ENCODE measurements around the gene BCAT1.

DNA sequence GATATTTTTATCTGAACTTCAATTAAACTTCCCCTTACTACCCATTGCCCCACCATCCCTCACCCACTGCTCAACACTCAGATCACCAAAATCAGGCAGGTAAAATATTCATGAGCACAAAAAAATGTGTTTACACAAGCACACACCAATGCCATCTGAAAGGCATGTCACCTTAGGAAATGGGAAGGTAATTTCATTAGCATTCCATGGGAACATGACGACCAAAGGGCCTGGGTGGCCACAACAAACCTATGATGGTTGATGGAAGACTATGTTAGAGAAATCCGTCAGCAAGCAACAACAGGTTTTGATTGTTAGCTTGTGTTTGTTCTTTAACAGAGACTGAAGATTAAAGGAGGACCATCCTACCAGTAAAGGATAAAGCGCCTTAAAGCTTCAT lies 97.6 kb downstream of the BCAT1 start:
- TF ChIP-seq, protein P1, sequence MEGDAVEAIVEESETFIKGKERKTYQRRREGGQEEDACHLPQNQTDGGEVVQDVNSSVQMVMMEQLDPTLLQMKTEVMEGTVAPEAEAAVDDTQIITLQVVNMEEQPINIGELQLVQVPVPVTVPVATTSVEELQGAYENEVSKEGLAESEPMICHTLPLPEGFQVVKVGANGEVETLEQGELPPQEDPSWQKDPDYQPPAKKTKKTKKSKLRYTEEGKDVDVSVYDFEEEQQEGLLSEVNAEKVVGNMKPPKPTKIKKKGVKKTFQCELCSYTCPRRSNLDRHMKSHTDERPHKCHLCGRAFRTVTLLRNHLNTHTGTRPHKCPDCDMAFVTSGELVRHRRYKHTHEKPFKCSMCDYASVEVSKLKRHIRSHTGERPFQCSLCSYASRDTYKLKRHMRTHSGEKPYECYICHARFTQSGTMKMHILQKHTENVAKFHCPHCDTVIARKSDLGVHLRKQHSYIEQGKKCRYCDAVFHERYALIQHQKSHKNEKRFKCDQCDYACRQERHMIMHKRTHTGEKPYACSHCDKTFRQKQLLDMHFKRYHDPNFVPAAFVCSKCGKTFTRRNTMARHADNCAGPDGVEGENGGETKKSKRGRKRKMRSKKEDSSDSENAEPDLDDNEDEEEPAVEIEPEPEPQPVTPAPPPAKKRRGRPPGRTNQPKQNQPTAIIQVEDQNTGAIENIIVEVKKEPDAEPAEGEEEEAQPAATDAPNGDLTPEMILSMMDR (conservative IDR thresholded peaks at IDR 0.05 in 1 of 2, IDR thresholded peaks at IDR 0.05 in 1 of 2; ENCODE audit: extremely low read depth in 1 of 2, insufficient read depth in 1 of 2, low read depth in 1 of 2, low read length in 2 of 2), result no peak
- TF ChIP-seq EZH2 (IDR thresholded peaks at IDR 0.05; ENCODE audit: borderline replicate concordance, low read length), result no peak
